ENCODE data around the gene CUL4B.
A peak's percentile ranks its signal among the peaks of the same experiment; 100 is the strongest.
"Not testable (repeated sequence)": the region's sequence is repeated elsewhere in the genome, so short reads cannot be mapped to it uniquely, and the experiment has no call there.

CUL4B gene

DNA sequence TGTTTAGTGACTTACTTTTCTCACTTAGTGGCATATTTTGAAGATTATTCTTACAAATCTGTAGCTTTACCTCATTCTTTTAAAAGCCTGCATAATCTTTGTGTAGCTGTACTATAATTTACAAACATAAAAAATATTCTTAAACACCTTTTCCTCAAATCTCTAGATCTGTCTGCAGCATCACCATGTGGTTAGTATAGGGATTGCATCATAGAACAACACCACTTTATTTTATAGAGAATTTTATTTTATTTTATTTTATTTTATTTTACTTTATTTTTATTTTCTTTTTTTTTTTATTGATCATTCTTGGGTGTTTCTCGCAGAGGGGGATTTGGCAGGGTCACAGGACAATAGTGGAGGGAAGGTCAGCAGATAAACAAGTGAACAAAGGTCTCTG lies 85.3 kb downstream of the CUL4B start:
- H3K4me1 ChIP-seq (ENCODE audit: low read length); H3K4me3 ChIP-seq (ENCODE audit: low read length); H3K36me3 ChIP-seq (replicated peaks; ENCODE audit: low read depth, low read length); H3K4me2 ChIP-seq (ENCODE audit: low read length); H4K20me1 ChIP-seq (ENCODE audit: insufficient read depth, low read length); H3K27ac ChIP-seq (ENCODE audit: low read length); H3K79me2 ChIP-seq (ENCODE audit: low read length); H2AFZ ChIP-seq (ENCODE audit: low read depth, low read length); H3K9me3 ChIP-seq (ENCODE audit: insufficient read depth, low read length); H3K9ac ChIP-seq (ENCODE audit: low read length); H3K27me3 ChIP-seq (ENCODE audit: low read depth, low read length): not testable (repeated sequence)
- TF ChIP-seq, protein P1, sequence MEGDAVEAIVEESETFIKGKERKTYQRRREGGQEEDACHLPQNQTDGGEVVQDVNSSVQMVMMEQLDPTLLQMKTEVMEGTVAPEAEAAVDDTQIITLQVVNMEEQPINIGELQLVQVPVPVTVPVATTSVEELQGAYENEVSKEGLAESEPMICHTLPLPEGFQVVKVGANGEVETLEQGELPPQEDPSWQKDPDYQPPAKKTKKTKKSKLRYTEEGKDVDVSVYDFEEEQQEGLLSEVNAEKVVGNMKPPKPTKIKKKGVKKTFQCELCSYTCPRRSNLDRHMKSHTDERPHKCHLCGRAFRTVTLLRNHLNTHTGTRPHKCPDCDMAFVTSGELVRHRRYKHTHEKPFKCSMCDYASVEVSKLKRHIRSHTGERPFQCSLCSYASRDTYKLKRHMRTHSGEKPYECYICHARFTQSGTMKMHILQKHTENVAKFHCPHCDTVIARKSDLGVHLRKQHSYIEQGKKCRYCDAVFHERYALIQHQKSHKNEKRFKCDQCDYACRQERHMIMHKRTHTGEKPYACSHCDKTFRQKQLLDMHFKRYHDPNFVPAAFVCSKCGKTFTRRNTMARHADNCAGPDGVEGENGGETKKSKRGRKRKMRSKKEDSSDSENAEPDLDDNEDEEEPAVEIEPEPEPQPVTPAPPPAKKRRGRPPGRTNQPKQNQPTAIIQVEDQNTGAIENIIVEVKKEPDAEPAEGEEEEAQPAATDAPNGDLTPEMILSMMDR (IDR thresholded peaks at IDR 0.05; ENCODE audit: low read depth, low read length): peak; percentile 41

All from OCI-LY3 (cell line).